ENCODE results near the gene MALAT1. TPM values are rescaled to one million over a fixed set of nuclear protein-coding genes. Genes with fewer than 3 reads are reported as not detected.

The MALAT1 gene
- total RNA-seq, 3 donors from 2014 or later (not counting 1 experiment from before 2014, with no cell fraction given): 32,911 to 36,726 (median 33,502) TPM

DNA sequence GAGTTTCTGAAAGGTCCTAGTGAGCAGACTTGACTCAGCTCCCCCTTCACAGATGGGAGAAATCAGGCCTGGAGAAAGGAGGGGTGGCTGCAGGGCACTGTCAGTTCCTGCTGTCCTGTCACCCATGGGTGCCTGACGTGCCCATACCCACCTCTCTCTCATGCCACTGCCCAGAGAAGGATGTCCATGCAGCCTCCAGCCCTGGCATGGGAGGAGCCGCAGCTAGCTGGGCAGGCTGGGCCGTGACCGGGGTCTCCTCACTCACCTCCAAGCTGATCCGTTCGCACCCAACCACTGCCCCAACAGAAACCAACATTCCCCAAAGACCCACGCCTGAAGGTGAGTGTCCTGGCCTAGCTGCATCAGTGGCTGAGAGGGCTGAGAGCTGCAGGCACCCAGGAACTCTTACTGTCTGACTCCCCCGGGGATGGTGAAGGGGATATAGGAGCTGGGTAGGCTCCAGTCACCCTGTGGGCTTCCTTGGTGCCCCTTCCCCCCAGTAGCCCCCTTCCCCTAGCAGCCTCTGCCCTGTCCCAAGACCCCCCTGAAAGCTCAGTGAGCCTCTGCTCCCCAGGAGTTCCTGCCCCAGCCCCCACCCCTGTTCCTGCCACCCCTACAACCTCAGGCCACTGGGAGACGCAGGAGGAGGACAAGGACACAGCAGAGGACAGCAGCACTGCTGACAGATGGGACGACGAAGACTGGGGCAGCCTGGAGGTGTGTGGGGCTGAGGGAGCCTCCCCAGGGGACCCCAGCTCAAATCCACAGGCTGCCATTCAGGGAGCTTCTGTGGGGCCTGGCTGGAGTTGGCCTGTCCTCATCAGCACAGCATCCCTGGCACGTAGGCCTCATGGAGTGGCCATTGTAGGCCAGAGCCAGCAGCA, 37.8 kb downstream of the MALAT1 start:
- Mint-ChIP-seq H3K4me3 (no peak overlapping the region), H3K27ac (peak overlapping the region in 1 of 2 donors; percentile 27), H3K9me3 (no peaks in the 10 kb centered on the region), H3K36me3 (no peaks in the 10 kb centered on the region), H3K4me1 (peaks cover 6 to 17% of the 10 kb centered on the region in 2 donors), H3K27me3 (ENCODE audit: low read depth in 2 of 2) (no peaks in the 10 kb centered on the region)
- TF ChIP-seq, protein P1, sequence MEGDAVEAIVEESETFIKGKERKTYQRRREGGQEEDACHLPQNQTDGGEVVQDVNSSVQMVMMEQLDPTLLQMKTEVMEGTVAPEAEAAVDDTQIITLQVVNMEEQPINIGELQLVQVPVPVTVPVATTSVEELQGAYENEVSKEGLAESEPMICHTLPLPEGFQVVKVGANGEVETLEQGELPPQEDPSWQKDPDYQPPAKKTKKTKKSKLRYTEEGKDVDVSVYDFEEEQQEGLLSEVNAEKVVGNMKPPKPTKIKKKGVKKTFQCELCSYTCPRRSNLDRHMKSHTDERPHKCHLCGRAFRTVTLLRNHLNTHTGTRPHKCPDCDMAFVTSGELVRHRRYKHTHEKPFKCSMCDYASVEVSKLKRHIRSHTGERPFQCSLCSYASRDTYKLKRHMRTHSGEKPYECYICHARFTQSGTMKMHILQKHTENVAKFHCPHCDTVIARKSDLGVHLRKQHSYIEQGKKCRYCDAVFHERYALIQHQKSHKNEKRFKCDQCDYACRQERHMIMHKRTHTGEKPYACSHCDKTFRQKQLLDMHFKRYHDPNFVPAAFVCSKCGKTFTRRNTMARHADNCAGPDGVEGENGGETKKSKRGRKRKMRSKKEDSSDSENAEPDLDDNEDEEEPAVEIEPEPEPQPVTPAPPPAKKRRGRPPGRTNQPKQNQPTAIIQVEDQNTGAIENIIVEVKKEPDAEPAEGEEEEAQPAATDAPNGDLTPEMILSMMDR (IDR thresholded peaks at IDR 0.05): no peak
- ATAC-seq (no peak), DNase-seq (no peak)
- intact Hi-C loops (cut with micrococcal nuclease): no loop called here
- H3K27me3 ChIP-seq (ENCODE audit: control insufficient read depth, insufficient read depth, low read length): no peaks in the 10 kb centered on the region
- H3K4me1 ChIP-seq (ENCODE audit: control insufficient read depth, insufficient read depth, low read length): peaks cover 13% of the 10 kb centered on the region
- peaks cover 44% of the 10 kb centered on the region for H3K36me3 ChIP-seq (ENCODE audit: control insufficient read depth, insufficient read depth, low read length)
- H3K27ac ChIP-seq (ENCODE audit: low read length): no peak overlapping the region
- WGBS (ENCODE audit: insufficient coverage): 93% methylated on average over 12 of the region's 12 CpGs
- no peaks in the 10 kb centered on the region for H3K9me3 ChIP-seq (ENCODE audit: control insufficient read depth, insufficient read depth, low read length)
- H3K4me3 ChIP-seq (ENCODE audit: low read length): no peak overlapping the region

DNA sequence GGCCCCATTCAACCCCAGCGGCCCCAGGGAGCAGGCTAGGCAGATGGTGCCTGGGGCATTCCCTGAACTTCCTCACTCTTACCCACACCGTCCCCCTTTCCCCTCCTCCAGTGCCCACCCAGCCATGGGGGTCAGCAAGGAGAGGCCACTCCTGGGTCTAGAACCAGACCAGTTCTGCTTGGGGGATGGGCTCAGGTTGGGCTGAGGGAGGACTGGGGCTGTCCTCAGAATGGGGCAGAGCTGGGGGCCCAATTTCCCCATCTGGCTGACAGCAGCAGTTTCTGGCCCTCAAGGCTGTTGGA, 38.4 kb downstream of the MALAT1 start:
- H3K4me3 Mint-ChIP-seq: peak overlapping the region; percentile 6

DNA sequence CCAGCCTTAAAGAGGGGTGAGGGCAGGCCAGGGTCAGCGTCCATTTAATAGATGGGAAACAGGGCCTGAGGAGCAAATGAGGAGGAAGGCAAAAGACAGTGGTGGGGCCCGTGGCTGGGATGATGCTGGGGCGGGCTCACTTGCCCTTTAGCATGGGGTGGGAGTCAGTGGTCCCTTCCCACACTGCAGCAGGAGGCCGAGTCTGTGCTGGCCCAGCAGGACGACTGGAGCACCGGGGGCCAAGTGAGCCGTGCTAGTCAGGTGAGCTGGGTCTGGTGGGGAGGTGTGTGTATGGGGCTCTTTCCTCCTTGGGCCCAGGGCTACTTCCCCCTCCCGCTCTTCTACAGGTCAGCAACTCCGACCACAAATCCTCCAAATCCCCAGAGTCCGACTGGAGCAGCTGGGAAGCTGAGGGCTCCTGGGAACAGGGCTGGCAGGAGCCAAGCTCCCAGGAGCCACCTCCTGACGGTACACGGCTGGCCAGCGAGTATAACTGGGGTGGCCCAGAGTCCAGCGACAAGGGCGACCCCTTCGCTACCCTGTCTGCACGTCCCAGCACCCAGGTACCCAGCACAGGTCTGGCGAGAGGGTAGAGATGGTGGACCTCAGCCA, 38.9 kb downstream of the MALAT1 start:
- ATAC-seq (no peak), DNase-seq (no peak)
- Histone ChIP-seq H3K36me3 (ENCODE audit: control insufficient read depth, insufficient read depth, low read length) (peaks cover 35% of the 10 kb centered on the region), H3K4me3 (ENCODE audit: low read length) (no peak overlapping the region), H3K27ac (ENCODE audit: low read length) (no peak overlapping the region), H3K9me3 (ENCODE audit: control insufficient read depth, insufficient read depth, low read length) (no peaks in the 10 kb centered on the region), H3K27me3 (ENCODE audit: control insufficient read depth, insufficient read depth, low read length) (no peaks in the 10 kb centered on the region), H3K4me1 (ENCODE audit: control insufficient read depth, insufficient read depth, low read length) (peaks cover 15% of the 10 kb centered on the region)
- no peaks in the 10 kb centered on the region for H3K27me3 Mint-ChIP-seq (ENCODE audit: low read depth in 2 of 2)
- H3K4me3 Mint-ChIP-seq: peak overlapping the region; percentile 25
- peaks cover 11 to 19% of the 10 kb centered on the region in 2 donors for H3K4me1 Mint-ChIP-seq
- H3K36me3 Mint-ChIP-seq: no peaks in the 10 kb centered on the region
- TF ChIP-seq, protein P1 (IDR thresholded peaks at IDR 0.05): no peak
- 94% methylated on average over 18 of the region's 18 CpGs for whole genome bisulfite sequencing (ENCODE audit: insufficient coverage)
- H3K9me3 Mint-ChIP-seq: no peaks in the 10 kb centered on the region
- no peak overlapping the region for H3K27ac Mint-ChIP-seq
- intact Hi-C loops (cut with micrococcal nuclease): no loop called here

More for the DNA sequence above, 38.4 kb downstream of the MALAT1 start:
- intact Hi-C loops (cut with micrococcal nuclease): no loop called here
- Histone ChIP-seq H3K27ac (ENCODE audit: low read length) (no peak overlapping the region), H3K4me1 (ENCODE audit: control insufficient read depth, insufficient read depth, low read length) (peaks cover 15% of the 10 kb centered on the region), H3K27me3 (ENCODE audit: control insufficient read depth, insufficient read depth, low read length) (no peaks in the 10 kb centered on the region), H3K4me3 (ENCODE audit: low read length) (no peak overlapping the region), H3K36me3 (ENCODE audit: control insufficient read depth, insufficient read depth, low read length) (peaks cover 40% of the 10 kb centered on the region), H3K9me3 (ENCODE audit: control insufficient read depth, insufficient read depth, low read length) (no peaks in the 10 kb centered on the region)
- no peaks in the 10 kb centered on the region for H3K9me3 Mint-ChIP-seq
- no peak for ATAC-seq
- no peaks in the 10 kb centered on the region for H3K36me3 Mint-ChIP-seq
- TF ChIP-seq, protein P1 (IDR thresholded peaks at IDR 0.05): no peak
- H3K27ac Mint-ChIP-seq: peak overlapping the region in 1 of 2 donors; percentile 27
- DNase-seq: no peak
- no peaks in the 10 kb centered on the region for H3K27me3 Mint-ChIP-seq (ENCODE audit: low read depth in 2 of 2)
- peaks cover 11 to 17% of the 10 kb centered on the region in 2 donors for H3K4me1 Mint-ChIP-seq
- WGBS (ENCODE audit: insufficient coverage): 90% methylated on average over 2 of the region's 2 CpGs

All from natural killer cell (primary cell).